ENCODE results near the gene ZIM2. TPM values are rescaled to one million over a fixed set of nuclear protein-coding genes. Genes with fewer than 3 reads are reported as not detected.
"Not testable (repeated sequence)": the region's sequence is repeated elsewhere in the genome, so short reads cannot be mapped to it uniquely, and the experiment has no call there.

Gene ZIM2
- total RNA-seq: not detected

DNA sequence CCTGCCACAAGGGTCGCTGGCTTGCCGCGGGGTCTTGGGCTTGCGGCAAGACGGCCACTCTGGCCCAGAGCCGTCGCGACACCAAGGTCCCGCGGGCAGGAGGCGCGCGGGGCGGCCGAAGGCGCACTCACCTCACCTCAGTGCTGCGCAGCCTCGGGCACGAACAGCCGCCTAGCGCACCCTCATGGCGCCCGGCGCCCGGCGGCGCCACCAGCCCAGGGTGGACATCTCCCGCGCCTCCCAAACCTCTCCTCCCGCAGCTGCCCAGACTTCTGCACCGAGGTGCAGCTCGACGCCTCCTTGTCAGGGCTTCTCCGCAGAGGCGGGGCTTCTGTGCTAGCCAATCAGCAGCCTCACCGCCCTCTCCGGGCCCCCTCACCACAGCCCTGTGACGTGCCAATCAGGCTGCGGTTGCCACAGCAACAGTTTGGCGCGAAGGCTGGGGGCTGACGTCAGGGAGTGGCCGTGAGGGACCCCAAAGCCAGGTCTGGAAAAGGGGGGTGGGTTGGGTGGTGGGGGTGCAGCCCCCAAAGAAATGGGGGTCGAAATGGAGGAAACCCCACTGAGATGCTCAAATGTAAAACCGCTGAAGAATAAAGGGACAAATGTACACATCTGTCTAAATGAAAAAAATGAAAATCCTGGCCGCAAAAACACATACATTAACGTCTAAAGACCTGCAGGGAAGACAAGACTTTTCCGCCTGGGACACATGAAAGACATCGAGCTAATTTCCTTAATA, at the start of gene ZIM2, which contains the start of gene PEG3:
Gene ZIM2, minus strand, starts transcription at position 276 of the 742 bp plus-strand sequence. CDS start 16,449 bp downstream, outside the sequence.
Gene PEG3, minus strand, starts transcription at position 276 of the 742 bp plus-strand sequence. CDS start 16,071 bp downstream, outside the sequence.
- no peak within 1 kb of the TSS for H3K27ac Mint-ChIP-seq
- H3K9me3 Mint-ChIP-seq: peaks cover 24 to 31% of the 10 kb centered on the region in 2 donors
- DNase-seq (ENCODE audit: low spot score in 2 of 2) (no peak), ATAC-seq (no peak)
- peaks cover 33 to 41% of the 10 kb centered on the region in 2 donors for H3K36me3 Mint-ChIP-seq

GRCh38 chr19:56885173-56885985, 44.9 kb upstream of the ZIM2 start:
- H3K36me3 Mint-ChIP-seq: peaks cover 33 to 37% of the 10 kb centered on the region in 2 donors
- DNase-seq (ENCODE audit: low spot score in 2 of 2) (no peak), ATAC-seq (no peak)
- peaks cover 38 to 44% of the 10 kb centered on the region in 2 donors for H3K9me3 Mint-ChIP-seq
- H3K27ac Mint-ChIP-seq: no peak overlapping the region

- DNase-seq (ENCODE audit: low spot score in 2 of 2) (no peak), ATAC-seq (no peak)
- Mint-ChIP-seq H3K36me3 (peaks cover 29 to 33% of the 10 kb centered on the region in 2 donors), H3K9me3 (peaks cover 39 to 45% of the 10 kb centered on the region in 2 donors), H3K27ac (no peak overlapping the region)
Measured at GRCh38 chr19:56884441-56884840, 43.9 kb upstream of the ZIM2 start.

DNA sequence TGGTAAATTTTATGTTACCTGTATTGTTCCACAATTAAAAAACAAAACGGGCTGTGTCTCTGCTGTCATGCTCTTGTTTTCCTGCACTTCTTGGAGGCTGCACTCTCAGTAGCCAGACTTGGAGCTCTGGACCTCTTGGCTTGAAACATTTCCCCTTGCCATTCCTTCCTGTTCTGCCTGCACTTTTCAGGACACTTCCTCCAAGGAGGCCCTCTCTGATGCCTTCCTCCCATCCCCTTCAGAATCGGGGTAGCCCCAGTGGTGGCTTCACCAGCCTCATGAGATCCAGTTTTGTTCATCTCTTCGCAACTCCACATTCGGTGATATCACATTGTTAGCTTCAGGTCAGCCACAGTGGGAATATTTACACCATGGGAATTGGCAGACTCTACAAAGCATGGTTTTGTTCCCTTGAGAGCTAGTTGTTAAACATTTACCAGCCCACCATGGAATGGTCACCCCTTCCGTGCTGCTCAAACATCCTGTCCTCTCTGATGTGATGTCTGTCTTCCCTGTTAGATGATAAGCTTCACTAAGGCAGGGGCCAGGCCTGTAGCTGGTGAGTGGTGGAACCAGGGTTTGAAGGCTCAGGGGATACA, 40.2 kb upstream of the ZIM2 start:
- Mint-ChIP-seq H3K36me3 (peaks cover 21 to 38% of the 10 kb centered on the region in 2 donors), H3K27ac (no peak overlapping the region), H3K9me3 (peaks cover 31 to 34% of the 10 kb centered on the region in 2 donors)
- ATAC-seq (no peak), DNase-seq (ENCODE audit: low spot score in 2 of 2) (no peak)

GRCh38 chr19:56877069-56877715, 36.7 kb upstream of the ZIM2 start:
- H3K9me3 Mint-ChIP-seq: peaks cover 42 to 43% of the 10 kb centered on the region in 2 donors
- DNase-seq (ENCODE audit: low spot score in 2 of 2) (no peak), ATAC-seq (no peak)
- H3K27ac Mint-ChIP-seq: no peak overlapping the region
- peaks cover 37 to 51% of the 10 kb centered on the region in 2 donors for H3K36me3 Mint-ChIP-seq

DNA sequence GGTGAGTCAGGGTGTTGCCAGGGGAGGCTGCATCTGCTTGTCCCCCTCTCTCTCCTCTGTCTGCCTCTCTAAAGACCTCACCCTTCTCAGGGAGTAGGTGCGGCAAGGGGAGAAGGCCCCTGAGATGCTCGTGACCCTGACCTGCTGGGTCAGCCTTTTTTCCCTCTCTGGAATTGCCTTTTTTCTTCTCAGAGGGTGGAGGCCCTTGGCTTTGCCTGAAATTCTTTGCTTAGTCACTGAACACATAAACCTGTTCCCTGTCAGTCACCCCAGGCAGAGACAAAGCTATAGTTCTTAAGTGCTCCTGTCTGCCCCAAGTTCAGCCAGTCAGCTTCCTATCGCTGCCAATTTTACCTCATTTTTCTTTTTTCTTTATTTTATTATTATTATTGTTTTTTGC, 35.2 kb upstream of the ZIM2 start:
- Mint-ChIP-seq H3K27ac (no peak overlapping the region), H3K9me3 (peaks cover 41% of the 10 kb centered on the region in 2 donors), H3K36me3 (peaks cover 33 to 49% of the 10 kb centered on the region in 2 donors)
- ATAC-seq (no peak), DNase-seq (ENCODE audit: low spot score in 2 of 2) (no peak)

DNA sequence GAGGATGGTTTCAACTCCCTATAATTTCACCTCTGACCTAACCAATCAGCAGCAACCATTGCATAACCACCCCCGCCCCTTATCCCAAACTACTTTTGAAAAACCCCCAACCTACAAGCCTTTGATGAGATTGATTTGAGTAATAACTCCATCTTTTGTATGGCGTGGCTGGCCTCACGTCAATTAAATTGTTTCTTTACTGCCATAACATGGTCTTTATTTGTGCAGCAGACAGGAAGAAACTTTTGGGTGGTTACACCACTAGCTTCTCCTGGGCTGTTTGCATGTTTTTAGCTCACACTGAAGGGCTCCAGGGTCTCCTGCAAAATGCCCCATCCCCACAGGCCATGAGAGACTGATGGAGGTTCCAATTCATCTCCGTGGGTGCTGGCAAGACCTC, 34.0 kb upstream of the ZIM2 start:
- ATAC-seq (no peak), DNase-seq (ENCODE audit: low spot score in 2 of 2) (no peak)
- no peak overlapping the region for H3K27ac Mint-ChIP-seq
- H3K9me3 Mint-ChIP-seq: peaks cover 44 to 45% of the 10 kb centered on the region in 2 donors
- peaks cover 38 to 56% of the 10 kb centered on the region in 2 donors for H3K36me3 Mint-ChIP-seq

DNA sequence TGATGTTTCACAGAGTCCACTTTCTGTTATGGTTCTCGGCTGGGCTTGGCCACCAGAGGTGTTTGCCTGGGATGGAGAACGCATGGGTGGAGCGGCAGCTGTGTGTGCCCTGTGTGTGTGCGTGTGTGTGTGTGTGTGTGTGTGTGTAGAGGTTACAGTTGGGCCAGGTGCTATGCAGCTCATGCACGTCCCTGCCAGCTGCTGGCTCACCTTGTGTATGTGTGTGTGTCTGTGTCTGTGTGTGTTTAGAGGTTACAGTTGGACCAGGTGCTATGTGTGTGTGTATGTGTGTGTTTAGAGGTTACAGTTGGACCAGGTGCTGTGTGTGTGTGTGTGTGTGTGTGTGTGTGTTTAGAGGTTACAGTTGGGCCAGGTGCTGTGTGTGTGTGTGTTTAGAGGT, 33.0 kb upstream of the ZIM2 start:
- DNase-seq (ENCODE audit: low spot score in 2 of 2) (no peak), ATAC-seq (no peak)
- Mint-ChIP-seq H3K27ac (no peak overlapping the region), H3K9me3 (peaks cover 49% of the 10 kb centered on the region in 2 donors), H3K36me3 (peaks cover 38 to 58% of the 10 kb centered on the region in 2 donors)

DNA sequence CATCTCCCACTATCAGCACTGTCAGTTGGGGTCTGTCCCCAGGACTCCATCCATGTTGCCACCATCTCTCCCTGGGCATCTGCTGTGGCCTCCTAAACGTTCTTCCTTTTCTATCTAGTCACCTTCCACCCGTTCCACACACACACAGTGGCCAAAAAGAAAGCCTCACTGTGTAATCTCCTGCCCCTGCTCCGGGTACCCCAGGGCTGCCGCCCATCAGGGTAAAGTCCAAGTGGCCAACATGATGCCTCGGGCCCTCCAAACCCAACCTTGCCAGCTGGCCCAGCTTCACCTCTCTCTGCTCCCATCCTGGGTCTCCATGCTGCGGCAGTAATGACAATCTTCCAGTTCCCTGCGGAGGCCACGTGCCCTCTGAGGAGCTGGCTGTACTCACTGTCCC, 29.4 kb upstream of the ZIM2 start:
- Mint-ChIP-seq H3K36me3 (peaks cover 37 to 41% of the 10 kb centered on the region in 2 donors), H3K9me3 (peaks cover 42 to 49% of the 10 kb centered on the region in 2 donors), H3K27ac (no peak overlapping the region)
- no peak for DNase-seq (ENCODE audit: low spot score in 2 of 2)
- no peak for ATAC-seq

DNA sequence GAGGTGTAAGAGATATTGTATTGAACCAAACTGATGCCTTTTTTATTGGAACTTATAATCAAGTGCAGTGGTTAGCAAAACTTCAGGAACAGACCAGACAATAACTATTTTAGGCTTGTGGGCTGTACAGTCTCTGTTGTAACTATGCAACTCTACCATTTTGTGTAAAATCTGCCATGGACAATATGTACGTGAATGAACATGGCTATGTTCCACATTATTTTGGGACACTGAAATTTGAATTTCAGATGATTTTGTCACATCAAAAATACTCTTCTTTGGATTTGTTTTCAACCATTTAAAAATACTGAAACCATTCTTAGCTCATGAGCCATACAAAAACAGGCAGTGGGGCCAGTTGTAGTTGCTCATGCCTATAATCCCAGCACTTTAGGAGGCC, 27.9 kb upstream of the ZIM2 start:
- DNase-seq (ENCODE audit: low spot score in 2 of 2): no peak
- no peak overlapping the region for H3K27ac Mint-ChIP-seq
- no peak for ATAC-seq
- H3K36me3 Mint-ChIP-seq: peaks cover 31 to 39% of the 10 kb centered on the region in 2 donors
- peaks cover 39 to 45% of the 10 kb centered on the region in 2 donors for H3K9me3 Mint-ChIP-seq

DNA sequence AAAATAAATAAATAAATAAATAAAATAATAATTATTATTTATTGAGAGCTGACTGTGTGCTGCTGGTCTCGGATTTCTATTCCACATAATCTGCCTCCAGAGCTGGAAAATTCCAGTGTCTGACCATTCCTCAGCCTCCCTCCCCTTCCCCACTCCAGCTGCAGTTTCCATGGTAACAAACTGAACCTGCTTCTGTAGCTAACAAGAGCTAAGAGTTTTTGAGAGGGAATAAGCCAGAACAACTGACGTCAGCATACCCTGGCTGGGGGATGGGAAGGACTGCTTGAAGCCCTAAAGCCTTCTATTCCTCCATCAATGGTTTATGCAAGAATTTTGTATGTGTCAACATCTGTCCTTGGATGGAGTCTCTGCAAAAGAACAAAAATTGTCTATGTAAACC, 26.0 kb upstream of the ZIM2 start:
- DNase-seq (ENCODE audit: low spot score in 2 of 2) (no peak), ATAC-seq (no peak)
- Mint-ChIP-seq H3K27ac (no peak overlapping the region), H3K9me3 (peaks cover 31 to 45% of the 10 kb centered on the region in 2 donors), H3K36me3 (peaks cover 20 to 39% of the 10 kb centered on the region in 2 donors)

- DNase-seq (ENCODE audit: low spot score in 2 of 2) (no peak), ATAC-seq (no peak)
- Mint-ChIP-seq H3K36me3 (peaks cover 10 to 37% of the 10 kb centered on the region in 2 donors), H3K9me3 (peaks cover 23 to 36% of the 10 kb centered on the region in 2 donors), H3K27ac (no peak overlapping the region)
Measured at GRCh38 chr19:56864443-56865125, 24.1 kb upstream of the ZIM2 start.

DNA sequence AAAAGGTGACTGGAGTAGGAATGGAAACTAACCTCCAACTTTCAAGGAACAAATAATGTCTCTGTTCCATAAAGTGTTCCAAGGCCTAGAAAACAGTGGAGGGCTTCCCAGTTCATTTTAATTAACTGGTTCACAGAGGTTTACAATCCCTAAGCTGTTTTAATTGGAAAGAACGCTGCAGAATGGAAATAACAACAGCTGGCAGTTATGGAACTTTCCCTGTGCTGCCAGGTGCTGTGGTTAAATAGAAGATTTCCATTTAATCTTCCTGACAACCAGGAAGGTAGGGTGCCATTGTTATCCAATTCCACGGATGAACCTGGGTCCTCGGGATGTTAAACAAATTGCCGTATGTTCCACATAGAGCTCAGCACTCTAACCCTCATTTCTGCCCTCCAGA, 22.2 kb upstream of the ZIM2 start:
- Mint-ChIP-seq H3K36me3 (peaks cover 8 to 38% of the 10 kb centered on the region in 2 donors), H3K27ac (no peak overlapping the region), H3K9me3 (peaks cover 20 to 41% of the 10 kb centered on the region in 2 donors)
- DNase-seq (ENCODE audit: low spot score in 2 of 2) (no peak), ATAC-seq (no peak)

DNA sequence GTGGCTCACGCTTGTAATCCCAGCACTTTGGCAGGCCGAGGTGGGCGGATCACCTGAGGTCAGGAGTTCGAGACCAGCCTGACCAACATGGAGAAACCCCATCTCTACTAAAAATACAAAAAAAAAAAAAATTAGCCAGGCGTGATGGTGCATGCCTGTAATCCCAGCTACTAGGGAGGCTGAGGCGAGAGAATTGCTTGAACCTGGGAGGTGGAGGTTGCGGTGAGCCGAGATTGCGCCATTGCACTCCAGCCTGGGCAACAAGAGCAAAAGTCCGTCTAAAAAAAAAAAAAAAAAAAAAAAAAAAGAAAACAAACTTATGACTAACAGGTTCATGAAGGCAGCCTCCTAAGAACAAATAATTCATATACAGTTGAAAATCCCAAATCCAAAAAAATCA, 19.9 kb upstream of the ZIM2 start:
- not testable (repeated sequence) for DNase-seq (ENCODE audit: low spot score in 2 of 2); H3K27ac Mint-ChIP-seq; ATAC-seq
- Mint-ChIP-seq H3K9me3 (peaks cover 31 to 40% of the 10 kb centered on the region in 2 donors), H3K36me3 (peaks cover 13 to 44% of the 10 kb centered on the region in 2 donors)

DNA sequence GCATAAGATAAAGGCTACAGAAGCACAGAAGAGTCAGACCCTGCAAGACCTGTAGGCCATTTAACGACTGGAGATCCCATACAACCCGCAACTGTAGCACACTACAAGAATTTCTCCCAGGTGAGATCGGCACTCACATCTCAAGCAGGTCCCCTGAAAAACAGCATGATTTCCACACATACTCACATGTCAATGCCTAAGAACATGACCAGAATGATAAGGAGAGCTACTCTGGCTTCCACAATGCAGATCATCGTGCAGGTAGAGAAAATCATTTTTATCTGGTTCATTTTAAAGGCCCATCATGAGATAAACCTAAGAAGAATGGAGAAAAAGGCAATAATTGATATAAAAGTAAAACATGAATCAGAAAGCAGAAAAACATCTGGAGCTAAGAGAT, 17.5 kb upstream of the ZIM2 start:
- DNase-seq (ENCODE audit: low spot score in 2 of 2): no peak
- no peak for ATAC-seq
- H3K27ac Mint-ChIP-seq: no peak overlapping the region
- H3K9me3 Mint-ChIP-seq: peaks cover 29 to 34% of the 10 kb centered on the region in 2 donors
- peaks cover 5 to 38% of the 10 kb centered on the region in 2 donors for H3K36me3 Mint-ChIP-seq

- peaks cover 35 to 37% of the 10 kb centered on the region in 2 donors for H3K9me3 Mint-ChIP-seq
- ATAC-seq: no peak
Measured at GRCh38 chr19:56856822-56857221, 16.3 kb upstream of the ZIM2 start.

More at GRCh38 chr19:56856822-56857221, 16.3 kb upstream of the ZIM2 start:
- DNase-seq (ENCODE audit: low spot score in 2 of 2): no peak
- Mint-ChIP-seq H3K36me3 (peaks cover 12 to 42% of the 10 kb centered on the region in 2 donors), H3K27ac (no peak overlapping the region)

All from activated naive CD4-positive, alpha-beta T cell treated with anti-CD3 and anti-CD28 coated beads, Interleukin-2, amount 50 U/mL, for 72 hours (primary cell).